Activated CD8-positive, alpha-beta T cell treated with anti-CD3 and anti-CD28 coated beads, Interleukin-2, amount 10 ng/mL, durations not matched to agents 7 days and 5 days (primary cell): ENCODE results near the gene LRRC1. TPM values are rescaled to one million over a fixed set of nuclear protein-coding genes. Genes with fewer than 3 reads are reported as not detected.

Experiments used
- ATAC-seq: fragments of 150-1000 bp; cut with Tn5 transposase; one replicate; pipeline ENCODE4 v1.10.0; 2021; ENCODE audit warnings: moderate library complexity
- CTCF ChIA-PET: fragments of 350-600 bp; sonication (Branson Sonifier 250); formaldehyde crosslinking; loops from one replicate; lab custom pipeline; 2021; ENCODE audit warnings: antibody characterized with exemption; lab: Charles Lee
- POLR2A ChIA-PET: fragments of 350-600 bp; sonication (Branson Sonifier 250); formaldehyde crosslinking; loops from one replicate; lab custom pipeline; 2021; ENCODE audit warnings: antibody characterized with exemption; lab: Charles Lee
- DNase-seq: peaks from one replicate; pipeline ENCODE4 v3.0.0-alpha.2; 2020
- H3K27ac Mint-ChIP-seq: one replicate; pipeline ENCODE4 v1.8.0; 2021; ENCODE audit warnings: mild to moderate bottlenecking, mixed read lengths
- H3K27me3 Mint-ChIP-seq: one replicate; pipeline ENCODE4 v1.8.0; 2021; ENCODE audit warnings: low read depth, mixed read lengths
- H3K36me3 Mint-ChIP-seq: one replicate; pipeline ENCODE4 v1.8.0; 2021; ENCODE audit warnings: low read depth, mixed read lengths
- H3K4me1 Mint-ChIP-seq: one replicate; pipeline ENCODE4 v1.8.0; 2021; ENCODE audit warnings: low read depth, mixed read lengths
- H3K4me3 Mint-ChIP-seq: one replicate; pipeline ENCODE4 v1.8.0; 2021; ENCODE audit warnings: mild to moderate bottlenecking, mixed read lengths
- H3K9me3 Mint-ChIP-seq: one replicate; pipeline ENCODE4 v1.8.0; 2022; ENCODE audit warnings: mixed read lengths; ENCODE audit not compliant: insufficient read depth
- total RNA-seq, 2 experiments: library from RNA; stranded (reverse); gene quantifications; one replicate each; pipeline ENCODE4 v1.2.3, GENCODE V29; 2021

LRRC1 gene
- total RNA-seq, 2 experiments from 2014 or later: 3.6 to 4.2 TPM

GRCh38 chr6:53924277-53924676 is 129.5 kb downstream of the LRRC1 start:
- no peak overlapping the region for H3K4me3 Mint-ChIP-seq
- no peaks in the 10 kb centered on the region for H3K4me1 Mint-ChIP-seq
- DNase-seq (no peak), ATAC-seq (no peak)
- no peaks in the 10 kb centered on the region for H3K9me3 Mint-ChIP-seq
- ChIA-PET CTCF (no interaction called here), POLR2A (no interaction called here)
- peaks cover 2% of the 10 kb centered on the region for H3K36me3 Mint-ChIP-seq
- H3K27me3 Mint-ChIP-seq: no peaks in the 10 kb centered on the region
- no peak overlapping the region for H3K27ac Mint-ChIP-seq

- ATAC-seq: no peak
- no peak overlapping the region for H3K4me3 Mint-ChIP-seq
- no peak for DNase-seq
- H3K27ac Mint-ChIP-seq: no peak overlapping the region
- ChIA-PET CTCF (no interaction called here), POLR2A (no interaction called here)
- H3K27me3 Mint-ChIP-seq: no peaks in the 10 kb centered on the region
- H3K36me3 Mint-ChIP-seq: peaks cover 2% of the 10 kb centered on the region
- no peaks in the 10 kb centered on the region for H3K9me3 Mint-ChIP-seq
- H3K4me1 Mint-ChIP-seq: no peaks in the 10 kb centered on the region
Observed at GRCh38 chr6:53924821-53925422, 130.1 kb downstream of the LRRC1 start.

- DNase-seq (no peak), ATAC-seq (no peak)
- Mint-ChIP-seq H3K9me3 (no peaks in the 10 kb centered on the region), H3K27ac (no peak overlapping the region), H3K4me3 (no peak overlapping the region), H3K27me3 (no peaks in the 10 kb centered on the region), H3K4me1 (no peaks in the 10 kb centered on the region), H3K36me3 (peaks cover 2% of the 10 kb centered on the region)
- CTCF ChIA-PET: no interaction called here
- POLR2A ChIA-PET: no interaction called here
Observed at GRCh38 chr6:53925891-53926290, 131.1 kb downstream of the LRRC1 start.

GRCh38 chr6:53926505-53926904 is 131.7 kb downstream of the LRRC1 start:
- H3K9me3 Mint-ChIP-seq: no peaks in the 10 kb centered on the region
- H3K27me3 Mint-ChIP-seq: no peaks in the 10 kb centered on the region
- POLR2A ChIA-PET: no interaction called here
- DNase-seq (no peak), ATAC-seq (no peak)
- CTCF ChIA-PET: no interaction called here
- no peaks in the 10 kb centered on the region for H3K4me1 Mint-ChIP-seq
- H3K36me3 Mint-ChIP-seq: peaks cover 2% of the 10 kb centered on the region
- no peak overlapping the region for H3K4me3 Mint-ChIP-seq
- no peak overlapping the region for H3K27ac Mint-ChIP-seq

GRCh38 chr6:53928641-53929040 is 133.8 kb downstream of the LRRC1 start:
- Mint-ChIP-seq H3K27me3 (no peaks in the 10 kb centered on the region), H3K4me1 (no peaks in the 10 kb centered on the region), H3K36me3 (no peaks in the 10 kb centered on the region), H3K27ac (no peak overlapping the region), H3K9me3 (no peaks in the 10 kb centered on the region), H3K4me3 (no peak overlapping the region)
- ChIA-PET CTCF (no interaction called here), POLR2A (no interaction called here)
- DNase-seq (no peak), ATAC-seq (no peak)

- Mint-ChIP-seq H3K27ac (no peak overlapping the region), H3K9me3 (no peaks in the 10 kb centered on the region), H3K36me3 (no peaks in the 10 kb centered on the region), H3K27me3 (no peaks in the 10 kb centered on the region), H3K4me3 (no peak overlapping the region), H3K4me1 (no peaks in the 10 kb centered on the region)
- ATAC-seq: no peak
- DNase-seq: no peak
- CTCF ChIA-PET: no interaction called here
- POLR2A ChIA-PET: no interaction called here
Observed at GRCh38 chr6:53929041-53929820, 134.4 kb downstream of the LRRC1 start.

- ChIA-PET CTCF (no interaction called here), POLR2A (no interaction called here)
- H3K4me1 Mint-ChIP-seq: no peaks in the 10 kb centered on the region
- DNase-seq (no peak), ATAC-seq (no peak)
- no peaks in the 10 kb centered on the region for H3K27me3 Mint-ChIP-seq
- H3K27ac Mint-ChIP-seq: no peak overlapping the region
- H3K36me3 Mint-ChIP-seq: no peaks in the 10 kb centered on the region
- H3K4me3 Mint-ChIP-seq: no peak overlapping the region
- H3K9me3 Mint-ChIP-seq: no peaks in the 10 kb centered on the region
Observed at GRCh38 chr6:53929821-53930120, 135.0 kb downstream of the LRRC1 start.

- ATAC-seq (no peak), DNase-seq (no peak)
- no peak overlapping the region for H3K27ac Mint-ChIP-seq
- POLR2A ChIA-PET: no interaction called here
- no peaks in the 10 kb centered on the region for H3K27me3 Mint-ChIP-seq
- no peak overlapping the region for H3K4me3 Mint-ChIP-seq
- no peaks in the 10 kb centered on the region for H3K9me3 Mint-ChIP-seq
- no peaks in the 10 kb centered on the region for H3K36me3 Mint-ChIP-seq
- H3K4me1 Mint-ChIP-seq: no peaks in the 10 kb centered on the region
- CTCF ChIA-PET: interaction anchor here (1.5 kb wide), 1 partner anchor 211 kb away, joined by 4 read pairs; no protein-coding TSS in a partner anchor
Observed at GRCh38 chr6:53930330-53930729, 135.5 kb downstream of the LRRC1 start.

- DNase-seq (no peak), ATAC-seq (no peak)
- POLR2A ChIA-PET: no interaction called here
- Mint-ChIP-seq H3K27ac (no peak overlapping the region), H3K4me3 (no peak overlapping the region), H3K36me3 (no peaks in the 10 kb centered on the region), H3K27me3 (no peaks in the 10 kb centered on the region), H3K4me1 (no peaks in the 10 kb centered on the region), H3K9me3 (no peaks in the 10 kb centered on the region)
- CTCF ChIA-PET: interaction anchor here (1.5 kb wide), 1 partner anchor 212 kb away, joined by 4 read pairs; no protein-coding TSS in a partner anchor
Observed at GRCh38 chr6:53931086-53931485, 136.3 kb downstream of the LRRC1 start.

GRCh38 chr6:53932516-53932915 is 137.7 kb downstream of the LRRC1 start:
- Mint-ChIP-seq H3K9me3 (no peaks in the 10 kb centered on the region), H3K36me3 (no peaks in the 10 kb centered on the region), H3K4me3 (no peak overlapping the region), H3K27ac (no peak overlapping the region), H3K27me3 (peaks cover 3% of the 10 kb centered on the region), H3K4me1 (no peaks in the 10 kb centered on the region)
- ChIA-PET POLR2A (no interaction called here), CTCF (no interaction called here)
- DNase-seq: no peak
- ATAC-seq: no peak

- no peaks in the 10 kb centered on the region for H3K9me3 Mint-ChIP-seq
- H3K4me3 Mint-ChIP-seq: no peak overlapping the region
- H3K4me1 Mint-ChIP-seq: peaks cover 10% of the 10 kb centered on the region
- peaks cover 6% of the 10 kb centered on the region for H3K27me3 Mint-ChIP-seq
- ChIA-PET CTCF (no interaction called here), POLR2A (no interaction called here)
- H3K36me3 Mint-ChIP-seq: no peaks in the 10 kb centered on the region
- H3K27ac Mint-ChIP-seq: no peak overlapping the region
- no peak for ATAC-seq
- no peak for DNase-seq
Observed at GRCh38 chr6:53934023-53934422, 139.2 kb downstream of the LRRC1 start.

- Mint-ChIP-seq H3K4me3 (no peak overlapping the region), H3K4me1 (peaks cover 10% of the 10 kb centered on the region), H3K36me3 (no peaks in the 10 kb centered on the region), H3K27ac (no peak overlapping the region), H3K9me3 (no peaks in the 10 kb centered on the region), H3K27me3 (peaks cover 10% of the 10 kb centered on the region)
- POLR2A ChIA-PET: no interaction called here
- ATAC-seq: no peak
- CTCF ChIA-PET: no interaction called here
- DNase-seq: no peak
Observed at GRCh38 chr6:53937461-53937860, 142.7 kb downstream of the LRRC1 start.
